GM19238 (cell line): ENCODE results near the gene KLHL30.

ENCODE experiments used
- DNase-seq: peaks from one replicate; pipeline ENCODE4 v3.0.0; 2011; ENCODE audit warnings: low spot score; ENCODE audit not compliant: insufficient read length

Gene KLHL30

GRCh38 chr2:238117199-238118154 is 21.0 kb upstream of the KLHL30 start:
- DNase-seq, result no peak

- DNase-seq, result no peak
Measured at GRCh38 chr2:238119756-238120462, 18.6 kb upstream of the KLHL30 start.

- DNase-seq, result no peak
Measured at GRCh38 chr2:238120463-238121298, 17.8 kb upstream of the KLHL30 start.

- DNase-seq, result no peak
Measured at GRCh38 chr2:238121511-238122286, 16.8 kb upstream of the KLHL30 start.

GRCh38 chr2:238122287-238123217 is 15.9 kb upstream of the KLHL30 start:
- DNase-seq, result no peak

GRCh38 chr2:238123218-238123971 is 15.1 kb upstream of the KLHL30 start:
- DNase-seq, result no peak

- no peak for DNase-seq
Measured at GRCh38 chr2:238123991-238124470, 14.4 kb upstream of the KLHL30 start.

GRCh38 chr2:238124488-238125126 is 13.9 kb upstream of the KLHL30 start:
- DNase-seq, result no peak

- no peak for DNase-seq
Measured at GRCh38 chr2:238125127-238125885, 13.2 kb upstream of the KLHL30 start.

GRCh38 chr2:238126338-238126737 is 12.1 kb upstream of the KLHL30 start:
- DNase-seq, result no peak

- DNase-seq, result no peak
Measured at GRCh38 chr2:238126775-238127164, 11.7 kb upstream of the KLHL30 start.

GRCh38 chr2:238127165-238128060 is 11.1 kb upstream of the KLHL30 start:
- no peak for DNase-seq

- DNase-seq, result no peak
Measured at GRCh38 chr2:238128061-238128440, 10.4 kb upstream of the KLHL30 start.

- DNase-seq, result no peak
Measured at GRCh38 chr2:238128534-238129001, 9.9 kb upstream of the KLHL30 start.

GRCh38 chr2:238129166-238130010 is 9.1 kb upstream of the KLHL30 start:
- no peak for DNase-seq
